ENCODE measurements around the gene SIVA1.

SIVA1 gene

GRCh38 chr14:104778694-104779331, 25.9 kb downstream of the SIVA1 start:
- Histone ChIP-seq H4K20me1 (ENCODE audit: insufficient read depth, low read length) (peaks cover 86% of the 10 kb centered on the region), H3K36me3 (ENCODE audit: insufficient read depth, low read length) (peaks cover 93% of the 10 kb centered on the region), H3K9ac (ENCODE audit: low read depth, low read length) (no peak overlapping the region), H3K9me3 (ENCODE audit: insufficient read depth, low read length, severe bottlenecking) (no peaks in the 10 kb centered on the region), H3K79me2 (ENCODE audit: insufficient read depth, low read length) (peaks cover 34% of the 10 kb centered on the region), H3K27ac (ENCODE audit: low read length) (no peak overlapping the region), H3K4me2 (ENCODE audit: insufficient read depth, low read length) (no peak overlapping the region), H3K4me3 (ENCODE audit: low read depth in 1 of 2, low read length in 2 of 2) (no peak overlapping the region), H2AFZ (ENCODE audit: low read depth, low read length) (no peak overlapping the region), H3K27me3 (ENCODE audit: insufficient read depth, low read length, poor library complexity) (no peaks in the 10 kb centered on the region), H3K4me1 (ENCODE audit: insufficient read depth, low read length) (no peaks in the 10 kb centered on the region)
- TF ChIP-seq, protein P1, sequence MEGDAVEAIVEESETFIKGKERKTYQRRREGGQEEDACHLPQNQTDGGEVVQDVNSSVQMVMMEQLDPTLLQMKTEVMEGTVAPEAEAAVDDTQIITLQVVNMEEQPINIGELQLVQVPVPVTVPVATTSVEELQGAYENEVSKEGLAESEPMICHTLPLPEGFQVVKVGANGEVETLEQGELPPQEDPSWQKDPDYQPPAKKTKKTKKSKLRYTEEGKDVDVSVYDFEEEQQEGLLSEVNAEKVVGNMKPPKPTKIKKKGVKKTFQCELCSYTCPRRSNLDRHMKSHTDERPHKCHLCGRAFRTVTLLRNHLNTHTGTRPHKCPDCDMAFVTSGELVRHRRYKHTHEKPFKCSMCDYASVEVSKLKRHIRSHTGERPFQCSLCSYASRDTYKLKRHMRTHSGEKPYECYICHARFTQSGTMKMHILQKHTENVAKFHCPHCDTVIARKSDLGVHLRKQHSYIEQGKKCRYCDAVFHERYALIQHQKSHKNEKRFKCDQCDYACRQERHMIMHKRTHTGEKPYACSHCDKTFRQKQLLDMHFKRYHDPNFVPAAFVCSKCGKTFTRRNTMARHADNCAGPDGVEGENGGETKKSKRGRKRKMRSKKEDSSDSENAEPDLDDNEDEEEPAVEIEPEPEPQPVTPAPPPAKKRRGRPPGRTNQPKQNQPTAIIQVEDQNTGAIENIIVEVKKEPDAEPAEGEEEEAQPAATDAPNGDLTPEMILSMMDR (IDR thresholded peaks at IDR 0.05; ENCODE audit: borderline replicate concordance, extremely low read depth, low read length, poor library complexity, severe bottlenecking): no peak
- no peak for TF ChIP-seq EZH2 (IDR thresholded peaks at IDR 0.05; ENCODE audit: borderline replicate concordance, low read depth, low read length, severe bottlenecking)
- ATAC-seq (ENCODE audit: insufficient read depth, low read depth) (no peak; the same call in 2 of the 3 replicates), DNase-seq (no peak)

DNA sequence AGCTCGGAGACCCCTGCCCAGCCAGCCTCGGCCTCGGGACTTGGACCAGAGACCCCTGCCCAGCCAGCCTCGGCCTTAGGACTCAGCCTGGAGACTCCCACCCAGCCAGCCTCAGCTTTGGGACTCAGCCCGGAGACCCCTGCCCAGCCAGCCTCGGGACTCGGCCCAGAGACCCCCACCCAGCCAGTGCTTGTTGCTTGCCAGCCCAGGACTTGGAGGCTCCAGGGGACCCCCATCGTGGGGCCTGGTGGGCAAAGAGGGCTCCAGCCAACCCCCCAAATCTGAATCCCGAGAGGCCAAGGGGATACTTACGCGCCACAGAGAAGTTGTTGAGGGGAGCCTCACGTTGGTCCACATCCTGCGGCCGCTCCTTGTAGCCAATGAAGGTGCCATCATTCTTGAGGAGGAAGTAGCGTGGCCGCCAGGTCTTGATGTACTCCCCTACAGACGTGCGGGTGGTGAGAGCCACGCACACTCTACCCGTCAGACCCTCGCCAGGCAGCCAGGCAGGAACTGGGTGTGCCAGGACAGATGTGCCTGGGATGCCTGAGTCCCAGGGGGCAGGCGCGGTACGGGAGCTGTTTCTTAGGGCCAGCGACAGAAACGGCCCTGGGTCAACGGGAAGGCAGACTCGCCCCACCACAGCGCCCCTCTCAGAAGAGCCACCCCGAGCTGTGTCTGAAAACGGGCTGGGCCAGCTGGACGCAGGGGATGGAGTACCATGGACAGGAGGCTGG, 27.0 kb downstream of the SIVA1 start:
- Histone ChIP-seq H2AFZ (ENCODE audit: low read depth, low read length) (no peak overlapping the region), H3K9ac (ENCODE audit: low read depth, low read length) (no peak overlapping the region), H3K27me3 (ENCODE audit: insufficient read depth, low read length, poor library complexity) (no peaks in the 10 kb centered on the region), H3K27ac (ENCODE audit: low read length) (no peak overlapping the region), H3K4me3 (ENCODE audit: low read depth in 1 of 2, low read length in 2 of 2) (no peak overlapping the region), H3K4me1 (ENCODE audit: insufficient read depth, low read length) (no peaks in the 10 kb centered on the region), H4K20me1 (ENCODE audit: insufficient read depth, low read length) (peaks cover 93% of the 10 kb centered on the region), H3K36me3 (ENCODE audit: insufficient read depth, low read length) (peaks cover 93% of the 10 kb centered on the region), H3K4me2 (ENCODE audit: insufficient read depth, low read length) (no peak overlapping the region), H3K9me3 (ENCODE audit: insufficient read depth, low read length, severe bottlenecking) (no peaks in the 10 kb centered on the region), H3K79me2 (ENCODE audit: insufficient read depth, low read length) (peaks cover 45% of the 10 kb centered on the region)
- ATAC-seq (ENCODE audit: insufficient read depth, low read depth) (no peak), DNase-seq (no peak)
- no peak for TF ChIP-seq EZH2 (IDR thresholded peaks at IDR 0.05; ENCODE audit: borderline replicate concordance, low read depth, low read length, severe bottlenecking)
- TF ChIP-seq, protein P1 (IDR thresholded peaks at IDR 0.05; ENCODE audit: borderline replicate concordance, extremely low read depth, low read length, poor library complexity, severe bottlenecking): no peak

- no peaks in the 10 kb centered on the region for H3K4me1 ChIP-seq (ENCODE audit: insufficient read depth, low read length)
- peaks cover 91% of the 10 kb centered on the region for H4K20me1 ChIP-seq (ENCODE audit: insufficient read depth, low read length)
- H2AFZ ChIP-seq (ENCODE audit: low read depth, low read length): no peak overlapping the region
- peaks cover 93% of the 10 kb centered on the region for H3K36me3 ChIP-seq (ENCODE audit: insufficient read depth, low read length)
- no peak overlapping the region for H3K27ac ChIP-seq (ENCODE audit: low read length)
- ATAC-seq (ENCODE audit: insufficient read depth, low read depth) (no peak), DNase-seq (no peak)
- no peak overlapping the region for H3K4me3 ChIP-seq (ENCODE audit: low read depth in 1 of 2, low read length in 2 of 2)
- no peak overlapping the region for H3K4me2 ChIP-seq (ENCODE audit: insufficient read depth, low read length)
- peaks cover 50% of the 10 kb centered on the region for H3K79me2 ChIP-seq (ENCODE audit: insufficient read depth, low read length)
- H3K9ac ChIP-seq (ENCODE audit: low read depth, low read length): no peak overlapping the region
- TF ChIP-seq, protein P1 (IDR thresholded peaks at IDR 0.05; ENCODE audit: borderline replicate concordance, extremely low read depth, low read length, poor library complexity, severe bottlenecking): no peak
- no peak for TF ChIP-seq EZH2 (IDR thresholded peaks at IDR 0.05; ENCODE audit: borderline replicate concordance, low read depth, low read length, severe bottlenecking)
- H3K9me3 ChIP-seq (ENCODE audit: insufficient read depth, low read length, severe bottlenecking): no peaks in the 10 kb centered on the region
- H3K27me3 ChIP-seq (ENCODE audit: insufficient read depth, low read length, poor library complexity): no peaks in the 10 kb centered on the region
These were observed 27.6 kb downstream of the SIVA1 start for GRCh38 chr14:104780513-104781030.

All from DND-41 (cell line).